HepG2 (cell line): Measurements from ENCODE around the gene PPARA. TPM values are rescaled to one million over a fixed set of nuclear protein-coding genes. Genes with fewer than 3 reads are reported as not detected.
A peak's percentile ranks its signal among the peaks of the same experiment; 100 is the strongest.

Experiments
- ATAC-seq: fragments of 200-7000 bp; cut with Tn5 transposase; 3 replicates; pipeline ENCODE4 v1.9.1; 2020; ENCODE audit warnings: mild to moderate bottlenecking, moderate library complexity
- BruUV-seq: library from RNA; stranded (reverse); fragments of 400-500 nt; replicated peaks from 2 replicates; lab custom pipeline; 2021; lab: Mats Ljungman, UMichigan
- CTCF ChIA-PET: fragments of 300-600 bp; formaldehyde crosslinking; extraction: SDS; loops from one replicate; lab custom pipeline; 2021; ENCODE audit warnings: low total read pairs, inconsistent platforms, low intra/inter-chr PET ratio; lab: Yijun Ruan, JAX
- POLR2A ChIA-PET: fragments of 350-600 bp; sonication (Branson Sonifier 250); formaldehyde crosslinking; loops from one replicate; lab custom pipeline; 2020; ENCODE audit warnings: antibody characterized with exemption, inconsistent platforms; lab: Yijun Ruan, JAX
- DNase-seq: peaks from one replicate; pipeline ENCODE4 v3.0.0-alpha.2; 2015; ENCODE audit warnings: low spot score
- FAIRE-seq: peaks from 3 replicates; lab custom pipeline; 2011; peaks lifted over from hg19 to GRCh38; lab: Jason Lieb, UNC
- H2AFZ ChIP-seq: one replicate; pipeline ENCODE4 v1.6.1; 2011; ENCODE audit warnings: low read length, inconsistent platforms
- H3K27ac ChIP-seq: fragments of 300-600 bp; 3 replicates; pipeline ENCODE4 v1.8.0; 2011; ENCODE audit warnings: mixed run types, mild to moderate bottlenecking, mixed read lengths, low read length, inconsistent platforms; ENCODE audit not compliant: insufficient read depth; ENCODE audit errors: extremely low read length
- H3K27me3 ChIP-seq, 2 experiments: fragments of 200-600 bp in 1 of 2; 2 replicates in 1 of 2; 3 replicates in 1 of 2; pipeline versions ENCODE4 v1.6.0 to v1.8.0; 2011; ENCODE audit warnings: low read length in 2 of 2, mild to moderate bottlenecking in 2 of 2, moderate library complexity in 2 of 2, inconsistent platforms in 1 of 2; ENCODE audit not compliant: insufficient read depth in 2 of 2, control insufficient read depth in 1 of 2
- H3K36me3 ChIP-seq, 2 experiments: fragments of 200-600 bp in 1 of 2; replicated peaks in 1 of 2; 2 replicates in 1 of 2; 3 replicates in 1 of 2; pipeline versions ENCODE4 v1.5.1 to v1.8.0; 2011; ENCODE audit warnings: low read length in 2 of 2, inconsistent platforms in 1 of 2; ENCODE audit not compliant: insufficient read depth in 2 of 2, control insufficient read depth in 1 of 2
- H3K4me1 ChIP-seq: 2 replicates; pipeline ENCODE4 v1.5.1; 2012; ENCODE audit warnings: low read length, inconsistent platforms; ENCODE audit not compliant: insufficient read depth
- H3K4me2 ChIP-seq: 2 replicates; pipeline ENCODE4 v1.6.0; 2011; ENCODE audit warnings: low read depth, low read length, inconsistent platforms
- H3K4me3 ChIP-seq, 3 experiments: fragments of 200-600 bp in 1 of 3; sonication (generic), shearing (Covaris generic) in 1 of 3; replicated peaks in 1 of 3; 2 replicates each; pipeline ENCODE4 v1.5.1; 2011 to 2016; ENCODE audit warnings: low read length in 3 of 3, inconsistent platforms in 2 of 3, low read depth in 2 of 3, mild to moderate bottlenecking in 2 of 3, control low read depth in 1 of 3, mixed read lengths in 1 of 3; ENCODE audit not compliant: insufficient read depth in 1 of 3
- H3K79me2 ChIP-seq: one replicate; pipeline ENCODE4 v1.6.1; 2011; ENCODE audit warnings: low read length, inconsistent platforms; ENCODE audit not compliant: insufficient read depth
- H3K9ac ChIP-seq: 2 replicates; pipeline ENCODE4 v1.6.0; 2011; ENCODE audit warnings: mild to moderate bottlenecking, low read depth, low read length, inconsistent platforms; ENCODE audit not compliant: insufficient read depth
- H3K9me3 ChIP-seq: 2 replicates; pipeline ENCODE4 v1.5.1; 2012; ENCODE audit warnings: mild to moderate bottlenecking, low read length
- H4K20me1 ChIP-seq: 2 replicates; pipeline ENCODE4 v1.6.0; 2011; ENCODE audit warnings: inconsistent platforms, mild to moderate bottlenecking, low read length, moderate library complexity; ENCODE audit not compliant: insufficient read depth
- BORCS8-MEF2B ChIP-seq: sonication (generic); formaldehyde crosslinking; IDR thresholded peaks from 2 replicates; pipeline ENCODE4 v1.8.0; 2022; ENCODE audit warnings: mild to moderate bottlenecking, missing genetic modification reagents
- CC2D1A ChIP-seq: sonication (generic); formaldehyde crosslinking; IDR thresholded peaks from 2 replicates; pipeline ENCODE4 v1.8.1; 2023; ENCODE audit warnings: mild to moderate bottlenecking, missing genetic modification reagents
- HNF4A ChIP-seq: sonication (generic); formaldehyde crosslinking; IDR thresholded peaks from 2 replicates; pipeline ENCODE4 v1.4.0; 2020; ENCODE audit warnings: missing genetic modification reagents
- HNRNPL ChIP-seq: fragments of 200-400 bp; formaldehyde crosslinking; IDR thresholded peaks from 2 replicates; pipeline ENCODE4 v1.6.1; 2017; ENCODE audit warnings: mild to moderate bottlenecking, low read depth, low read length
- NR2F6 ChIP-seq, 2 experiments: IDR thresholded peaks; 2 replicates each; pipeline ENCODE4 v1.6.1; 2016; ENCODE audit warnings: antibody characterized with exemption in 1 of 2, mild to moderate bottlenecking in 1 of 2
- PITX1 ChIP-seq: sonication (generic); formaldehyde crosslinking; IDR thresholded peaks from 2 replicates; pipeline ENCODE4 v1.5.1; 2020; ENCODE audit warnings: mild to moderate bottlenecking, missing genetic modification reagents
- RAD21 ChIP-seq: fragments of 450-650 bp; formaldehyde crosslinking; IDR thresholded peaks from 2 replicates; pipeline ENCODE4 v1.5.0; 2020; ENCODE audit warnings: mild to moderate bottlenecking
- REXO4 ChIP-seq: sonication (generic); formaldehyde crosslinking; IDR thresholded peaks from 2 replicates; pipeline ENCODE4 v1.8.0; 2022; ENCODE audit warnings: missing genetic modification reagents, mild to moderate bottlenecking, borderline replicate concordance
- RXRA ChIP-seq: sonication (generic); formaldehyde crosslinking; IDR thresholded peaks from 2 replicates; pipeline ENCODE4 v1.5.1; 2020; ENCODE audit warnings: missing genetic modification reagents
- SOX13 ChIP-seq, 3 experiments: fragments of 450-650 bp in 1 of 3; sonication (generic) in 1 of 3; formaldehyde crosslinking in 1 of 3; IDR thresholded peaks in 2 of 3; conservative IDR thresholded peaks in 1 of 3; 2 replicates each; pipeline versions ENCODE4 v1.5.0 to v1.6.1; 2016 to 2020; ENCODE audit warnings: antibody characterized with exemption in 1 of 3, mild to moderate bottlenecking in 1 of 3, missing compliant biosample characterization in 1 of 3, missing genetic modification reagents in 1 of 3, moderate library complexity in 1 of 3
- SP140L ChIP-seq: sonication (generic); formaldehyde crosslinking; IDR thresholded peaks from 2 replicates; pipeline ENCODE4 v1.4.0; 2020; ENCODE audit warnings: missing genetic modification reagents, borderline replicate concordance
- TEAD3 ChIP-seq: optimal IDR thresholded peaks from 2 replicates; pipeline ENCODE3; 2016; ENCODE audit warnings: borderline replicate concordance
- YY1 ChIP-seq: IDR thresholded peaks from 2 replicates; pipeline ENCODE4 v1.6.1; 2011; ENCODE audit warnings: low read length, low read depth, moderate library complexity, mild to moderate bottlenecking; ENCODE audit not compliant: insufficient read depth, insufficient replicate concordance
- ZBTB34 ChIP-seq: sonication (generic); formaldehyde crosslinking; IDR thresholded peaks from 2 replicates; pipeline ENCODE4 v1.8.0; 2022; ENCODE audit warnings: mild to moderate bottlenecking, missing genetic modification reagents
- ZBTB4 ChIP-seq: sonication (generic); formaldehyde crosslinking; IDR thresholded peaks from 2 replicates; pipeline ENCODE4 v1.4.0; 2020; ENCODE audit warnings: missing genetic modification reagents, mild to moderate bottlenecking, borderline replicate concordance
- ZFY ChIP-seq: sonication (generic); formaldehyde crosslinking; IDR thresholded peaks from 2 replicates; pipeline ENCODE4 v1.4.0; 2020; ENCODE audit warnings: missing genetic modification reagents
- ZNF737 ChIP-seq: sonication (generic); formaldehyde crosslinking; IDR thresholded peaks from 2 replicates; pipeline ENCODE4 v1.5.0; 2020; ENCODE audit warnings: missing genetic modification reagents, mild to moderate bottlenecking, borderline replicate concordance
- ZNF768 ChIP-seq: sonication (generic); formaldehyde crosslinking; IDR thresholded peaks from 2 replicates; pipeline ENCODE4 v1.4.0; 2020; ENCODE audit warnings: missing genetic modification reagents
- WGBS: methylation state at CpG from one replicate; pipeline ENCODE4 v1.1.6; 2017; ENCODE audit warnings: low lambda C conversion rate; 5-methylcytosine and 5-hydroxymethylcytosine counted together
- in situ Hi-C: cut with HindIII; loops from 2 replicates; pipeline ENCODE4 v1.10.0; 2017; ENCODE audit warnings: low pct_unique_long_range_greater_than_20kb; ENCODE audit not compliant: extremely low pct_ligation_motif_present
- intact Hi-C: fragments of 100-400 bp; cut with micrococcal nuclease; formaldehyde crosslinking; loops from one replicate; pipeline ENCODE4 v1.10.0; 2022; ENCODE audit not compliant: unreplicated experiment
- polyA plus RNA-seq, 8 experiments: library from polyadenylated mRNA; depleted of rRNA in 3 of 8; stranded (reverse) in 7 of 8; unstranded in 1 of 8; fragments of >200 nt; fragmentation: Illumina TruSeq in 4 of 8; extraction: Trizol in 4 of 8; gene quantifications; 2 replicates each; pipeline versions ENCODE4 v1.2.1 to v1.2.3, GENCODE V29; 2011 to 2016; ENCODE audit warnings: low read depth in 4 of 8, missing spikeins in 1 of 8, mixed read lengths in 1 of 8; ENCODE audit not compliant: insufficient read depth in 1 of 8
- total RNA-seq, 5 experiments: library from RNA; depleted of rRNA; stranded (reverse); fragments of >200 nt; fragmentation: Illumina TruSeq; extraction: Trizol; gene quantifications; 2 replicates each; pipeline ENCODE4 v1.2.3, GENCODE V29; 2016; ENCODE audit warnings: low read depth in 1 of 5

Gene PPARA
- total and polyA plus RNA-seq, 2 of the 13 experiments (the other 11 are each of a cell fraction or from before 2014, with no cell fraction given): 18.2 to 24.7 TPM

GRCh38 chr22:46108564-46109473 lies 41.5 kb upstream of the PPARA start:
- H2AFZ ChIP-seq: no peak overlapping the region
- H3K9ac ChIP-seq: no peak overlapping the region
- peaks cover 55% of the 10 kb centered on the region for H3K4me1 ChIP-seq
- FAIRE-seq: peak; percentile 51
- in situ Hi-C loops: loop anchor here (5.0 to 25.0 kb wide), 2 partner anchors 97 to 472 kb away; no protein-coding TSS in a partner anchor
- no TSS peak for BruUV-seq
- peak overlapping the region; percentile 19; the same call in 1 of the 2 replicates for H3K4me2 ChIP-seq
- intact Hi-C loops: no loop called here
- no peaks in the 10 kb centered on the region for H3K36me3 ChIP-seq
- no peak overlapping the region for H3K27ac ChIP-seq
- WGBS: 21% methylated on average over 7 of the region's 20 CpGs
- no peaks in the 10 kb centered on the region; a peak in 1 of 5 replicates for H3K27me3 ChIP-seq
- CTCF ChIA-PET: no interaction called here
- POLR2A ChIA-PET: interaction anchor here (1.0 to 2.1 kb wide), 3 partner anchors 73 to 103 kb away, joined by 6 to 7 read pairs (median 7); no protein-coding TSS in a partner anchor
- DNase-seq: peak; percentile 42
- no peaks in the 10 kb centered on the region for H3K9me3 ChIP-seq
- no peaks in the 10 kb centered on the region for H3K79me2 ChIP-seq
- H3K4me3 ChIP-seq: peak overlapping the region in 1 of 3 experiments; percentile 29; a peak in 1 of 6 replicates
- no peaks in the 10 kb centered on the region for H4K20me1 ChIP-seq
- ATAC-seq: peak; percentile 56
- TF ChIP-seq PITX1 (CRISPR knock-in tag) (no peak), ZFY (CRISPR knock-in tag) (peak; percentile 43; the same call in 1 of the 2 replicates), RAD21 (CRISPR knock-in tag) (0 out of 2 replicates have a peak, but pooled peaks have one; percentile 18), RXRA (CRISPR knock-in tag) (peak; percentile 38; the same call in 1 of the 2 replicates), REXO4 (CRISPR knock-in tag) (no peak), SP140L (CRISPR knock-in tag) (no peak), YY1 (peak; percentile 14), NR2F6 (IDR thresholded peaks at IDR 0.05) (no peak), NR2F6 (CRISPR knock-in tag; IDR thresholded peaks at IDR 0.05) (0 out of 2 replicates have a peak, but pooled peaks have one; percentile 18), ZBTB34 (CRISPR knock-in tag) (0 out of 2 replicates have a peak, but pooled peaks have one; percentile 32), HNF4A (CRISPR knock-in tag) (0 out of 2 replicates have a peak, but pooled peaks have one; percentile 7), ZBTB4 (CRISPR knock-in tag) (peak; percentile 18; the same call in 1 of the 2 replicates), ZNF737 (CRISPR knock-in tag) (no peak), BORCS8-MEF2B (CRISPR knock-in tag) (0 out of 2 replicates have a peak, but pooled peaks have one; percentile 28), TEAD3 (CRISPR knock-in tag) (peak; percentile 40), SOX13 (IDR thresholded peaks at IDR 0.05) (no peak), SOX13 (CRISPR knock-in tag; conservative IDR thresholded peaks at IDR 0.05 in 1 of 2, IDR thresholded peaks at IDR 0.05 in 1 of 2) (no peak), CC2D1A (CRISPR knock-in tag) (no peak), ZNF768 (CRISPR knock-in tag) (peak; percentile 86; the same call in 1 of the 2 replicates), HNRNPL (0 out of 2 replicates have a peak, but pooled peaks have one; percentile 50)
